Adipocyte (in vitro differentiated cells): Measurements from ENCODE around the gene TSHZ1.

Source experiments
- DNase-seq: peaks from one replicate; pipeline ENCODE4 v3.0.0-alpha.2; 2015; ENCODE audit warnings: low read depth
- H3K27me3 ChIP-seq: replicated peaks from 2 replicates; pipeline ENCODE4 v1.7.0; 2013; ENCODE audit warnings: mild to moderate bottlenecking, low read length, moderate library complexity; ENCODE audit not compliant: control insufficient read depth, insufficient read depth
- H3K36me3 ChIP-seq: 2 replicates; pipeline ENCODE4 v1.7.0; 2013; ENCODE audit warnings: low read length, mild to moderate bottlenecking, moderate library complexity; ENCODE audit not compliant: control insufficient read depth, insufficient read depth, severe bottlenecking
- H3K4me1 ChIP-seq: 2 replicates; pipeline ENCODE4 v1.7.0; 2013; ENCODE audit warnings: mild to moderate bottlenecking, low read length, moderate library complexity; ENCODE audit not compliant: control insufficient read depth, insufficient read depth
- H3K4me3 ChIP-seq: 2 replicates; pipeline ENCODE4 v1.7.0; 2013; ENCODE audit warnings: mild to moderate bottlenecking, low read length, moderate library complexity
- H3K9ac ChIP-seq: 2 replicates; pipeline ENCODE4 v1.7.0; 2013; ENCODE audit warnings: mild to moderate bottlenecking, low read length, moderate library complexity
- H3K9me3 ChIP-seq: 2 replicates; pipeline ENCODE4 v1.7.0; 2013; ENCODE audit warnings: mild to moderate bottlenecking, low read length, moderate library complexity; ENCODE audit not compliant: control insufficient read depth

Gene TSHZ1, protein sequence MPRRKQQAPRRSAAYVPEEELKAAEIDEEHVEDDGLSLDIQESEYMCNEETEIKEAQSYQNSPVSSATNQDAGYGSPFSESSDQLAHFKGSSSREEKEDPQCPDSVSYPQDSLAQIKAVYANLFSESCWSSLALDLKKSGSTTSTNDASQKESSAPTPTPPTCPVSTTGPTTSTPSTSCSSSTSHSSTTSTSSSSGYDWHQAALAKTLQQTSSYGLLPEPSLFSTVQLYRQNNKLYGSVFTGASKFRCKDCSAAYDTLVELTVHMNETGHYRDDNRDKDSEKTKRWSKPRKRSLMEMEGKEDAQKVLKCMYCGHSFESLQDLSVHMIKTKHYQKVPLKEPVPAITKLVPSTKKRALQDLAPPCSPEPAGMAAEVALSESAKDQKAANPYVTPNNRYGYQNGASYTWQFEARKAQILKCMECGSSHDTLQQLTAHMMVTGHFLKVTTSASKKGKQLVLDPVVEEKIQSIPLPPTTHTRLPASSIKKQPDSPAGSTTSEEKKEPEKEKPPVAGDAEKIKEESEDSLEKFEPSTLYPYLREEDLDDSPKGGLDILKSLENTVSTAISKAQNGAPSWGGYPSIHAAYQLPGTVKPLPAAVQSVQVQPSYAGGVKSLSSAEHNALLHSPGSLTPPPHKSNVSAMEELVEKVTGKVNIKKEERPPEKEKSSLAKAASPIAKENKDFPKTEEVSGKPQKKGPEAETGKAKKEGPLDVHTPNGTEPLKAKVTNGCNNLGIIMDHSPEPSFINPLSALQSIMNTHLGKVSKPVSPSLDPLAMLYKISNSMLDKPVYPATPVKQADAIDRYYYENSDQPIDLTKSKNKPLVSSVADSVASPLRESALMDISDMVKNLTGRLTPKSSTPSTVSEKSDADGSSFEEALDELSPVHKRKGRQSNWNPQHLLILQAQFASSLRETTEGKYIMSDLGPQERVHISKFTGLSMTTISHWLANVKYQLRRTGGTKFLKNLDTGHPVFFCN (N-terminal part only)

DNA sequence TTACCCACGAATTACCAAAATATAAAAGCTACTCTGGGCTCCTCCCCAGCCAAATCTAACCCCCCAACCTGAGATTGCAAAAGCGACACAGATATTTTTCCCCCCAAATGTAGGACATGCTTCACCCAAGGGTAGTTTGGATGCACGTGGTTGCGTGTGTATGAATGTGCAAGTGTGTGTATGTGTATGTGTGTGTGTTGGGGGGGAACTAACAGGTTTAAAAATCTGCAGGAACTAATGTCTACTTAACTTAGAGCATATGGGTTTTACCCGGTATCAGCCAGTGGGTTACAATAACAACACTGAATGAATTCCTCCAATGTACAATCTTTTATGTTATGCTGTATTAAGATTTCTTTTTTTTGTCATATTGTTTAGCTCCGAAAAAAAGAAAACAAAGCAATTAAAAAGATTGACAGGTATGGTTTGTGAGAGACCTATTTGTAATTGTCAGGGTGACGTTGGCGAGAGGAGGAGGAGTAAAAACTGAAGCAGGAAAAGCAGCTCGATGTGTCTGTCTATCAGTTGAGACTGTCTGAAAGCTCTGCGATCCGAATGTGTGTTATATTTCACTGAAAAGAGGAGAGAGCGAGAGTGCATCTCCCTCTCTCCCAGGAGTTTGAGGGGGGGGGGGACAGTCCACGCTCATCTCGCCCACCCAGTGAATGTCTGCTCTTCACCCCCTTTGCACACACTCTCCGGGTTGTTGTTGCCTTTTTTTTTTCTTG lies at the start of gene TSHZ1:
Gene TSHZ1 (plus strand): TSS at position 524 of the 728 bp plus-strand sequence. CDS start 1,080 bp downstream, outside the sequence.
- H3K27me3 ChIP-seq: no peaks in the 10 kb centered on the region
- H3K4me1 ChIP-seq: peaks cover 47% of the 10 kb centered on the region
- peak; percentile 94 for DNase-seq
- peak within 1 kb of the TSS; percentile 82 for H3K9ac ChIP-seq
- H3K9me3 ChIP-seq: no peaks in the 10 kb centered on the region
- H3K4me3 ChIP-seq: peak within 1 kb of the TSS; percentile 93
- H3K36me3 ChIP-seq: no peaks in the 10 kb centered on the region

DNA sequence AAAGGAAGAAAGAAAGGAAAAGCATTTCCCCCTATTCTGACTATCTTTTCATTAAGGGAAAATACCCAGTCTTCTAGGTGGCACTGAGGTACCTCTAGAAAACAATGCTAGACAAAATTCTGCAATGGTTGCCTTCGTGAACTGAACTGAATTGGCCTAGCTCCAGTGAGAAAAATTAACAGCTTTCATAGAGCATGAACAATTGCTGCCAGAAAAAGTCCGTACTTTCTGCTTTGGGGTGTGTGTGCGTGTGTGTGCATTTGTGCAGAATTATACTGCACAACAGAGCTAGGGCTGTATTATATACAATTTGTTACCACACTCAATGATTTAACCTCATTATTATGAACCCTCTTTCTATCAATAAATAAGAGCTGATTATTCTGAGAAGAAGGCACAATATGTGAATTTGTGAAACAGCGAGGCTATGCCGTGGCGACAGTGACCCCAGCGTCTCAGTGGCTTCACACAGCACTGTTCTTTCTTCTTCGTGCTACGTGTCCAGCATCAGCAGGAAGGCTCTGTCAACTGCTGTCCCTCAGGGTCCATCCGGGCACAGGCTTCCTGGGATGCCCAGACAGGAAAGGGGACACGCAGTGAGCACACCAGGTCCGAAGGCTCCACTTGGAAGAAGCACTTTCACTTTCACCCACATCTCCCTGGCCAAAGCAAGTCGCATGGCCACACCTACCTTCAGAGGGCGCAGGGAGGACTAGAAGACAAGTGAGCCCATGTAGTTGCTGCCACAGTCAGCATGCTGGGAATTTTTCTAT lies 49.2 kb upstream of the TSHZ1 start:
- H3K9ac ChIP-seq: no peak overlapping the region
- H3K4me3 ChIP-seq: peak overlapping the region; percentile 76
- H3K9me3 ChIP-seq: no peaks in the 10 kb centered on the region
- peaks cover 14% of the 10 kb centered on the region for H3K4me1 ChIP-seq
- no peak for DNase-seq
- H3K27me3 ChIP-seq: peaks cover 25% of the 10 kb centered on the region
- no peaks in the 10 kb centered on the region for H3K36me3 ChIP-seq

DNA sequence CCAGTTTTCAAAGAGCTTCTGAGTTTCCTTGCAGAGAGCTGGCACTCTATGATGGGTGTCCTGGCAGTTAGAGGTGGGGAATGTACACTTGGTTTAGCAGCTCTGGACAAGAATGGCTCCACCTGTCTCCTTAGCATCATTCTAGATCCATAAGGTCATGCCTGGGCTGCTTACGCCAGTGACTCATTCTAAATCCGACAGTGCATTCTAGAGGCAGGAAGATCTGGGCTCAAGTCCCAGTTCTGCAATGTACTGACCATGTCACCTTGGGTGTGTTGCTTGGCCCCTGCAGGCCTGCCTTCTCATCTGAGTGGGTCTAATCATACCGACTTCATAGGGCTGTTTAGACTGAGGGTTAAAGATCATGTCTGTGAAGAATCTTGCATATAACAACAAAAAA lies 48.1 kb upstream of the TSHZ1 start:
- Histone ChIP-seq H3K9ac (no peak overlapping the region), H3K4me3 (no peak overlapping the region), H3K4me1 (peaks cover 14% of the 10 kb centered on the region), H3K36me3 (no peaks in the 10 kb centered on the region), H3K27me3 (peaks cover 33% of the 10 kb centered on the region), H3K9me3 (no peaks in the 10 kb centered on the region)
- DNase-seq: peak; percentile 47

DNA sequence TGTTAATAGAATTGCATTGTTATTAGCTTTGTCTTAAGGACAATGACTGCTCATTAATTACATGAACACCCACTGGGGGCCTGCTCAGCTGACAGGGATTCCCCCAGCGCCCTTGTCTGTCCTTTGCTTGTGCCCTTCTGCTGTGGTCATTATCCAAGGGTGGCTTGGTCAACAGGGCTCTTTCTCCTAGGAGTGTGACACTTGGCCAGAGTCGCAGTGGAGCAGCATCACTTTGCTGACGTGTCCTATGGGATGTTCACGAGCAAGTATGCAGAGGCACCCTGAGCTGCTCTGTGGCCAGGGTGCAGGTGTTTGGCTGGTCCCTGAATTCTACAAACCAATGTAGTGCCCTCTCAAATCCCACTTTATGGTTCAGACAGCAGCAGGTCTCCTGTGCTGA lies 47.6 kb upstream of the TSHZ1 start:
- Histone ChIP-seq H3K9me3 (no peaks in the 10 kb centered on the region), H3K9ac (no peak overlapping the region), H3K4me1 (peaks cover 14% of the 10 kb centered on the region), H3K27me3 (peaks cover 33% of the 10 kb centered on the region), H3K36me3 (no peaks in the 10 kb centered on the region), H3K4me3 (no peak overlapping the region)
- no peak for DNase-seq

DNA sequence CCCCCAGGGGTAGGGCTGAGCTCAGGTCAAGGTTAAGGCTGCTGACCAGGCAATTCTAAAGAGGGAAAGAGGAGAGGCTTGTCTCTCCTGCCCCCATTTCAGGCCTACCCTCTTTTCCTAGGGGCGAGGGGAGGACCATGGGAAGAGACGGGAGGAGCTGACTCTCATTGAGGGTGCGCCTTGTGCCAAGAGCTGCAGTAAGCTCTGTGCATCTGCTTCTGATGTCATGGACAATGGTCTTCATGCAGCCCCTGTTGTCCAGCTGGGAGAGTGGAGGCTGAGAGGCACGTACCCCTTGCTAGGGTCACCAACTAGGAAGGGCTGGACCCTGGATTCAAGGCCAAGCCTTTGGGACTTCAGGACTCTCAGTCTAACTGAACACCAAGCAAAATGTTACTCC lies 46.9 kb upstream of the TSHZ1 start:
- Histone ChIP-seq H3K9ac (no peak overlapping the region), H3K9me3 (no peaks in the 10 kb centered on the region), H3K4me3 (no peak overlapping the region), H3K27me3 (peaks cover 33% of the 10 kb centered on the region), H3K36me3 (no peaks in the 10 kb centered on the region), H3K4me1 (peaks cover 14% of the 10 kb centered on the region)
- no peak for DNase-seq

DNA sequence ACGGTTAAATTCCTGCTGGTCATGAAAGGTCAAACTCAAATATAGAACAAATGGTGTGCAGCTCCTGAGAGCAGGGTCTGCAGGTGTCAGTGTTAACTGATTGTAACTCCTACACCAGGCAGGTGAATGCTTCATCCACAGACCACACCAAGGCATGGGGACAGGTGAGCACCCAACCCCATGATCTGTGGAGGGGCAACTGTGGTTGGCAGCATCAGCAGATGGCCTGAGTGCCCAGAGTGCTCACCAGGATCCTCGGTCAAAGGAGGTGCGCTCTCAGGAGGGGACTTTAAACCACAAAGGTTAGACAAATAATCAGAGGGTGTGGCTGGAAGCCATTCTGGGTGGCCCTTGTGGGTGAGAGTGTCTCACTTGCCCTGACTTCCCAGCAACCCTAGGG lies 46.1 kb upstream of the TSHZ1 start:
- Histone ChIP-seq H3K27me3 (peaks cover 29% of the 10 kb centered on the region), H3K4me3 (no peak overlapping the region), H3K9me3 (no peaks in the 10 kb centered on the region), H3K4me1 (peaks cover 14% of the 10 kb centered on the region), H3K9ac (no peak overlapping the region), H3K36me3 (no peaks in the 10 kb centered on the region)
- DNase-seq: no peak

DNA sequence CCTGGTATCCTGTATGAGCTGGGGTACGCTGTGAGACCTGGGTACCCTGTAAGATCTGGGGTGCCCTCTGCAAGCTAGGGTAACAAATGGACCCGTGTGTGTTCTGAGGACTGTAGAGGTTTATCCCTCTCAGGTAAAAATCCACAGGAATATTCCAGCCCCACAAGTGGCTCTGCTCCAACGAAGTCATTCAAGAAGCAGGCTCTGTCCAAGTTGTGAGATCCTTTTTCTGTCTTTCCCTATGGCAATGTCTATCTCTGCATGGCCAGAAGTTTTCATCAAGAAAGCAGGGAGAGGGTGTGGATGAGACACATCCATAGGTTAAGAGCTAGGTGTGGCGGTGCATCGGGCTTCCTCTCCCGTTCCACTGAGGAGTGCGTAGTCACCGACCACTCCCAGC lies 44.7 kb upstream of the TSHZ1 start:
- peaks cover 6% of the 10 kb centered on the region for H3K4me1 ChIP-seq

DNA sequence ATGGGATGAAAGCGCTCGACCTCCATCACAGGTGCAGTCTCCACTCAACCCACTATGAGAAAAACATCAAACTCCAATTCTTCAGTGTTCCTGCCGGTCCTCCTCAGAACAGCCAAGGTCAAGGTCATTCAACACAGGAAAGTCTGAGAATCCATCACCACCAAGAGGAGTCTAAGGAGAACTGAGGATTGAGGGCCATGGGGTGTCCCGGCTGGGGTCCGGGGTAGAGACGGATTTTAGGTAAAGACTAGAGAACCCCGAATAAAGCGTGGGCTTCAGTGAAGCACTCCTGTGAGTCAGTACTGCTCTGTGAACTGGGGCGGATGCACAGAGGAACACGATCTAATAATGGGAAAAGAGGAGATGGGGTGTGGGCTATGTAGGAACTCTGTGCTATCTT lies 43.5 kb upstream of the TSHZ1 start:
- no peak overlapping the region for H3K9ac ChIP-seq
- H3K4me1 ChIP-seq: no peaks in the 10 kb centered on the region
- H3K9me3 ChIP-seq: no peaks in the 10 kb centered on the region
- peaks cover 19% of the 10 kb centered on the region for H3K27me3 ChIP-seq
- no peak for DNase-seq
- no peak overlapping the region for H3K4me3 ChIP-seq
- H3K36me3 ChIP-seq: no peaks in the 10 kb centered on the region

More for the DNA sequence above, 44.7 kb upstream of the TSHZ1 start:
- Histone ChIP-seq H3K9me3 (no peaks in the 10 kb centered on the region), H3K27me3 (peaks cover 19% of the 10 kb centered on the region), H3K36me3 (no peaks in the 10 kb centered on the region), H3K4me3 (no peak overlapping the region), H3K9ac (no peak overlapping the region)
- no peak for DNase-seq

DNA sequence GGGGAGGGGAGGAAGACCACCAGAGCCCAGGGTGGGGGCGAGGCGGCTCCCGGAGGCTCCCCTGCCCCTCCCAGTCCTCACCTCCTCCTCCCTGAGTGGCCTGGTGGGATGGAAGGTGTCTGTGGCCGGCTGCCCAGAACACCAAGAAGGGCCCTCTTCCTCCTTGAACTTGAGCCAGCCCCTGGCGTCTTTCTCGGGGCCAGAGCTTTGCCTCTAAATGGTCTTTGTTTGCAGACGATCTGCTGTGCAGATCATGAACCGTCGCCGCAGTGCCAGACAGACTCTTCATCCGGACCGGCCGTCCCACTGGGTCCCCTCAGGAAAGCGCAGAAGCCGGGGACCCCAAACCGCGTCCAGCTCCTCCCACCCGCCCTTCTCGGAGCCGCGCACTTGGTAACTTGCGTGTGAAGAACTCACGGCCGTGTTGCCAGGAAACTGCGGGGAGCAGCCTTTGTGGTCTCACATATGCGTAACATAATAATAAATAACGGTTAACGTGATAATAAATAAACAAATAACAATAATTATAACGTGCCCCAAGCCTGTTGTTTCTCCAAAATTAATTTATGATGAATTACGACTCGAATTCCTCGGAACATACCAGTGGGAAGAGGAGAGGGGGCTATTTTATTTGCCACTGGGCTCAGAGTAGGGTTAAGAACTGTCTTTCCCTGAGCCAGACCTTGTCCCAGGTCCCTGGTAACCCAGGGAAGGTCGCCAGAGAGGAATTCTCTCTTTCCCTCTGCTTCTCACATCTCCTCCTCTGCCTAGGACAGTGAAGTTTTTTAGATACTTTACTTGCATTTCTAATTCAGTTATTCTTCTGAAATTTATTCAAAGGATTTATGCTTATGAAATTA lies 42.6 kb upstream of the TSHZ1 start:
- H3K4me3 ChIP-seq: no peak overlapping the region
- no peak for DNase-seq
- no peaks in the 10 kb centered on the region for H3K36me3 ChIP-seq
- no peak overlapping the region for H3K9ac ChIP-seq
- peaks cover 19% of the 10 kb centered on the region for H3K27me3 ChIP-seq
- no peaks in the 10 kb centered on the region for H3K4me1 ChIP-seq
- H3K9me3 ChIP-seq: no peaks in the 10 kb centered on the region

DNA sequence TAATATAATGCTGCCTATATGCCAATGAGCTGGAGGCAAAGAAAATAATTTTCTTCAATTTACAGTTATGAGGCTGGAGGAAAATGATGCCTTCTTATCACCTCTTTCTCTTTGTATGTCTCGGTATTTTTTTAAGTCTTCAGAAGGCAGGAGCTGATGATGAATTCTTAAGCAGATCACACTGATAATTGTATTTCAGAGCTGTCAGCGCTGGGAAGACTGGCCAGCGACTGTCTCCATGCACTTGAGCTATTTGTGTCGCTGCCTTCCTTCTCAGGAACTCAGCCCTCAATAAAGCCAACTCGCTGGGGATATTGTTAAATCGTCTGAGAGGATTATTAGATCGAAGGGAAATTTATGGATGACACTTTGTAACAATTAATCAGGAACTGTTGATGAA lies 42.0 kb upstream of the TSHZ1 start:
- Histone ChIP-seq H3K9me3 (no peaks in the 10 kb centered on the region), H3K27me3 (peaks cover 19% of the 10 kb centered on the region), H3K9ac (no peak overlapping the region), H3K36me3 (no peaks in the 10 kb centered on the region), H3K4me1 (no peaks in the 10 kb centered on the region), H3K4me3 (no peak overlapping the region)
- no peak for DNase-seq
